ENCODE measurements around the gene HYAL3.

DNA sequence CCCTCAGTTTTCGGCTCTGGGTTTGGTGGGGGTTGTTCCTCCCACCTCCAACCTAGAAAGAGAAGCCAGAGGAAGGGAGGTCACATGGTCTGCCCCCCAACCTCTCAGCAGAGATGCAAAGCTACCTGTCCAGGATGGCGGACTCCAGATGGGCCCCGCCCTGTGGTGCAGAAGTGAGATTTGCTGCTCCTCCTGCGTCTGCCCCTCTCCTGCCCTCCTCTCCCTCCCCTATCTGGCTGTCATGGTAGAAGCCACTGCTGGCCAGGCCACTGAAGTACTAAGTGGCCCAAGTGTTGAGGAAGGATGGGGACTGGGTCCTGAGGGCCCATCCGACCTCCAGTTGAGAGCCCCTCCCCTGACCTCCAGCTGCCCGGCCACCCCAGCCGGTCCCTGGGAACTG lies 32.4 kb downstream of the HYAL3 start:
- TF ChIP-seq CTCF (IDR thresholded peaks at IDR 0.05) (peak in 1 of 5 experiments; percentile 17), POLR2A (IDR thresholded peaks at IDR 0.05) (no peak), EP300 (IDR thresholded peaks at IDR 0.05) (no peak)

All from tibial nerve (tissue), 4 donors.